ENCODE measurements around the gene ADA. TPM values are rescaled to one million over a fixed set of nuclear protein-coding genes. Genes with fewer than 3 reads are reported as not detected.

The ADA gene
- total RNA-seq, 1 experiment from 2014 or later: 28.2 TPM

GRCh38 chr20:44627364-44628010 lies 24.0 kb downstream of the ADA start:
- H3K4me1 ChIP-seq (replicated peaks; ENCODE audit: insufficient read depth): no peaks in the 10 kb centered on the region
- no peaks in the 10 kb centered on the region for H3F3A ChIP-seq (ENCODE audit: insufficient read depth, low read depth)
- no TSS peak for BruUV-seq (replicated peaks)
- DNase-seq: no peak
- H3K79me2 ChIP-seq (ENCODE audit: low read depth): no peaks in the 10 kb centered on the region
- no peaks in the 10 kb centered on the region for H3K36me3 ChIP-seq (ENCODE audit: low read depth)
- no peaks in the 10 kb centered on the region for H4K20me1 ChIP-seq (ENCODE audit: insufficient read depth)
- no peak overlapping the region for H2AFZ ChIP-seq
- no peaks in the 10 kb centered on the region for H3K27me3 ChIP-seq (ENCODE audit: insufficient read depth, low read depth)
- no peak overlapping the region for H3K4me3 ChIP-seq
- ChIA-PET CTCF (interaction anchor here (0.7 kb wide), 1 partner anchor 20 kb away, joined by 9 read pairs; no protein-coding TSS in a partner anchor), POLR2A (ENCODE audit: unreplicated experiment) (interaction anchor here (0.6 kb wide), 1 partner anchor 10 kb away, joined by 3 read pairs; no protein-coding TSS in a partner anchor)
- H3K9me3 ChIP-seq (ENCODE audit: insufficient read depth, low read depth): no peaks in the 10 kb centered on the region
- intact Hi-C loops (cut with micrococcal nuclease; ENCODE audit: unreplicated experiment): no loop called here
- no peak overlapping the region for H3K27ac ChIP-seq
- no peaks in the 10 kb centered on the region for H3K9me2 ChIP-seq (ENCODE audit: insufficient read depth)
- no peak overlapping the region for H3K4me2 ChIP-seq
- TF ChIP-seq CTCF (conservative IDR thresholded peaks at IDR 0.05): no peak
- TF ChIP-seq EZH2 (IDR thresholded peaks at IDR 0.05; ENCODE audit: low read depth): no peak

- no peaks in the 10 kb centered on the region for H3K9me2 ChIP-seq (ENCODE audit: insufficient read depth)
- no peak overlapping the region for H3K27ac ChIP-seq
- TF ChIP-seq EZH2 (IDR thresholded peaks at IDR 0.05; ENCODE audit: low read depth) (no peak), CTCF (conservative IDR thresholded peaks at IDR 0.05) (no peak)
- H3F3A ChIP-seq (ENCODE audit: insufficient read depth, low read depth): no peaks in the 10 kb centered on the region
- no peak for DNase-seq
- ChIA-PET POLR2A (ENCODE audit: unreplicated experiment) (no interaction called here), CTCF (no interaction called here)
- BruUV-seq (replicated peaks): no TSS peak
- H3K9me3 ChIP-seq (ENCODE audit: insufficient read depth, low read depth): no peaks in the 10 kb centered on the region
- no peak overlapping the region for H2AFZ ChIP-seq
- H3K4me3 ChIP-seq: no peak overlapping the region
- no peaks in the 10 kb centered on the region for H3K27me3 ChIP-seq (ENCODE audit: insufficient read depth, low read depth)
- intact Hi-C loops (cut with micrococcal nuclease; ENCODE audit: unreplicated experiment): no loop called here
- no peaks in the 10 kb centered on the region for H3K79me2 ChIP-seq (ENCODE audit: low read depth)
- H3K4me2 ChIP-seq: no peak overlapping the region
- no peaks in the 10 kb centered on the region for H4K20me1 ChIP-seq (ENCODE audit: insufficient read depth)
- H3K36me3 ChIP-seq (ENCODE audit: low read depth): no peaks in the 10 kb centered on the region
- no peaks in the 10 kb centered on the region for H3K4me1 ChIP-seq (replicated peaks; ENCODE audit: insufficient read depth)
Measured at GRCh38 chr20:44626278-44626677, 25.2 kb downstream of the ADA start.

GRCh38 chr20:44625361-44625760 lies 26.1 kb downstream of the ADA start:
- TF ChIP-seq CTCF (conservative IDR thresholded peaks at IDR 0.05): no peak
- TF ChIP-seq EZH2 (IDR thresholded peaks at IDR 0.05; ENCODE audit: low read depth): no peak
- H3K4me3 ChIP-seq: no peak overlapping the region
- no peaks in the 10 kb centered on the region for H3K9me2 ChIP-seq (ENCODE audit: insufficient read depth)
- DNase-seq: no peak
- H3K4me2 ChIP-seq: no peak overlapping the region
- H3K27ac ChIP-seq: no peak overlapping the region
- H3K9me3 ChIP-seq (ENCODE audit: insufficient read depth, low read depth): no peaks in the 10 kb centered on the region
- H3K4me1 ChIP-seq (replicated peaks; ENCODE audit: insufficient read depth): no peaks in the 10 kb centered on the region
- no peaks in the 10 kb centered on the region for H3K79me2 ChIP-seq (ENCODE audit: low read depth)
- CTCF ChIA-PET: no interaction called here
- no peaks in the 10 kb centered on the region for H3K27me3 ChIP-seq (ENCODE audit: insufficient read depth, low read depth)
- H3F3A ChIP-seq (ENCODE audit: insufficient read depth, low read depth): no peaks in the 10 kb centered on the region
- no peaks in the 10 kb centered on the region for H4K20me1 ChIP-seq (ENCODE audit: insufficient read depth)
- no TSS peak for BruUV-seq (replicated peaks)
- H3K36me3 ChIP-seq (ENCODE audit: low read depth): no peaks in the 10 kb centered on the region
- intact Hi-C loops (cut with micrococcal nuclease; ENCODE audit: unreplicated experiment): no loop called here
- POLR2A ChIA-PET (ENCODE audit: unreplicated experiment): no interaction called here
- H2AFZ ChIP-seq: no peak overlapping the region

Data from PC-9 (cell line).